Posterior vena cava (tissue), 2 donors: ENCODE data around the gene DLG1. TPM values are rescaled to one million over a fixed set of nuclear protein-coding genes. Genes with fewer than 3 reads are reported as not detected.

Source experiments
- DNase-seq: peaks from one replicate; pipeline ENCODE4 v3.0.0-alpha.2; 2020; ENCODE audit warnings: low spot score
- intact Hi-C, 2 donors: fragments of 100-400 bp; cut with DNase I; formaldehyde crosslinking; loops; one replicate each; pipeline versions ENCODE4 v1.14.1 to v1.14.2; 2022 to 2023
- total RNA-seq, 2 donors: library from RNA; stranded (reverse); fragmentation: NEBNext Ultra II Directional; extraction: Animal tissue kit (Norgen Biotek cat#: 25700); gene quantifications; one replicate each; pipeline ENCODE4 v1.2.1, GENCODE V29; 2021
- donor health status: DM: yes; HTN: yes; CAD: no.
- donor health status: DM: yes; HTN: yes; CAD: no.

The DLG1 gene
- total RNA-seq, 2 donors from 2014 or later = 67.9 to 70.3 TPM

- DNase-seq = no peak
- intact Hi-C loops = no loop called here
Measured at GRCh38 chr3:197155046-197155445, 143.4 kb downstream of the DLG1 start.

DNA sequence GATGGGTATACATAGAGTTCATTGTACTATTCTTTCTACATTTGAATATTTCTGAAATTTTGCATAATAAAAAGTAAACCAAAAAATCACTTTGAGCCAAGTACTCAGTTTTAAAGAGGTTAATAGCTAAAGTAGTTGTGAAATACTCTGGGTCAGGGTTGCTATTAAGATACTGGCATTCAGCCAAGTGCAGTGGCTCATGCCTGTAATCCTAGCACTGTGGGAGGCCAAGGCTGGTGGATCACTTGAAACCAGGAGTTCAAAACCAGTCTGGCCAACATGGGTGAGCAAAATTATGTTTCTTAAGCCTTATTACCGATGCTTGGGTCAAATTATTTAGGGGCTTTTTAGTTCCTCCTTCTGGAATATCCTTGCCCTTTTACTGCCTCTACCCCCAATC, 146.8 kb downstream of the DLG1 start:
- intact Hi-C loops = no loop called here
- no peak for DNase-seq

- intact Hi-C loops = no loop called here
- no peak for DNase-seq
Measured at GRCh38 chr3:197149528-197149927, 148.9 kb downstream of the DLG1 start.

DNA sequence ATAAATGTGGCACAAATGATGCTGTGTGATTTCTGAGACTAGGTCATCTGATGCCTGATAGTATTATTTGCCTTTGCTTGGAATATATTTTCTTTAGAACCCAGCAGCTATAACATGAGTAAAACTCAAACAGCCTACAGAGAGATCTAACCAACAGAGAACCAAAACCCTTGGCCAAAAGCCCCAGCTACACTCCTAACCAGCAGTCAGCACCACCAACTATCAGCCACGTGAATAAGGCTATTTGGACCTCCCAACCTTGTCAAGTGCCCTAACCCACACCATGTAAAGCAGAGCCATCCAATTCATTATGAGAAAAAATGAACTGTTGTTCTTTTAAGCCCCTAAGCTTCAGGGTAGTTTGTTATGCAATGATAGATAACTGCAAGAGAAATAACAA, 154.2 kb downstream of the DLG1 start:
- no peak for DNase-seq

DNA sequence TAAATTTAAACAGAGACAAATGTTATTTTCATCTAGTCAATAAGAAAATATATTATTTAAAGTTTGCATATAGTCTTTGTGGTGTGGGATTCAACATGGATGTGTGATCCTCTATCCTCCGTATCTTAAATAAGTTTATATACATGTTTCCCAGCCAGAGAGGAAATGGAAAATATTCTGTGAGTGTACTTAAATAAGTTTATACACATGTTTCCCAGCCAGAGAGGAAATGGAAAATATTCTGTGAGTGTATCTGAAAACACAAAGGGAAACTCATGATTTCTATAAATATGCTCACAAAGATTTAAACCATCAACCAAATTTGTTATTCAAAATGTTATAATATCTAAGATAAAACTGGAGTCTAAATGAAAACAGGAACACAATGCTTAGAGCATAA, 158.8 kb downstream of the DLG1 start:
- intact Hi-C loops = no loop called here
- DNase-seq = no peak

More for the DNA sequence above, 154.2 kb downstream of the DLG1 start:
- intact Hi-C loops = loop anchor here in 1 of 2 donors (5.0 kb wide), 1 partner anchor 1432 kb away; no protein-coding TSS in a partner anchor

DNA sequence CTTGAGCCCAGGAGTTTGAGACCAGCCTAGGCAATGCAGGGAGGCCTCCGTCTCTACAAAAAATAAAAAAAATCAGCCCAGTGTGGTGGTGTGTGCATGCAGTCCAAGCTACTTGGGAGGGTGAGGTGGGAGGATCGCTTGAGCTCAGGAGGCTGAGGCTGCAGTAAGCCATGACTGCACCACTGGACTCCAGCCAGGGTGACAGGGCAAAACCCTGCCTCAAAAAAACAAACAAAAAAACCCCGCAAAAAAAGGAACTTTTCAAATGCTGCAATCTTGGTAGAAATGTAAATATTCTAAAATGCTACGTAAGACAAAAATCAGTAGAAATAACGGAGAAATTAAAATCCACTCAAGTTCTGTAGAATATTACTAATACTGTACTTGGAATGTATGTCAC, 160.7 kb downstream of the DLG1 start:
- DNase-seq = peak; percentile 86
- intact Hi-C loops = no loop called here

DNA sequence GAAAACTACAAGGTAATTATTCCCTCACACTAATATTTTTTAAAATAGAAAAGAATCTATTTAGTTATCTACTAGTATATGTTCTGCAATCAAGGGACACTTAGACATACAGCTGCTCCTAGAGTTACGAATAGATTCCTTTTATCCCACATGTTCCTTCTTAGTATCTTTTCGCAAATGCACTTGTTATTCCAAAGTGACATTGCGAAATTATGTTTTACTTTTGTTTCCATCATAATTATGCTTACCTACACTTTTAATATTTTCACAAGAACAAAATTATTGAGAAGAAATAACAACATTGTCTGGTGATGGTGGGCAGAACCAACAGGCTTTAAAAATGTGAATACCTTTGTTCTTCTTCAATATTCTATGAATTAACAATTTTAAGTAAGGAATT, 161.7 kb downstream of the DLG1 start:
- no peak for DNase-seq
- intact Hi-C loops = no loop called here

- no peak for DNase-seq
- intact Hi-C loops = no loop called here
Measured at GRCh38 chr3:197135212-197135611, 163.2 kb downstream of the DLG1 start.

GRCh38 chr3:197132916-197133530, 165.4 kb downstream of the DLG1 start:
- intact Hi-C loops = no loop called here
- no peak for DNase-seq

DNA sequence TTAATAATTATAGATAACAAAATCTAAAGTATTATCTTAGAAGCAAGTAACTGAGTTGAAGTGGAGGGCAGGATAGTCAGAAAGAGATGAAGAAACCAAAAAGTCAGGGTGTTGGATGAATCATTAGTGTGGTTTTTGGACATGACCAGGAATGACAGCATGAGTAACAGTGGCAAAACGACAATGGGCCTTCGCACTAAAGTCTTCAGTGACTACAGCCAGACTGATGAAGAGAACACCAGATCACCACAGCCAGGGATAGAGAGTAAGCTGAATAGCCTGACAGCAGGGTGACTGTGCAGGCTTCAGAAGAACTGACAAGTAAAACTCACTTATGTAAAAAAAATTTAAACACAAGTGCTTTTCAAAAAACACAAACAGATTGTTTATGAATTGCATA, 172.8 kb downstream of the DLG1 start:
- intact Hi-C loops = no loop called here
- DNase-seq = no peak

- intact Hi-C loops = no loop called here
Measured at GRCh38 chr3:197124713-197125112, 173.7 kb downstream of the DLG1 start.

GRCh38 chr3:197122394-197122793, 176.0 kb downstream of the DLG1 start:
- intact Hi-C loops = no loop called here
- DNase-seq = no peak

More at GRCh38 chr3:197124713-197125112, 173.7 kb downstream of the DLG1 start:
- DNase-seq = no peak

GRCh38 chr3:197117114-197117513, 181.3 kb downstream of the DLG1 start:
- no peak for DNase-seq
- intact Hi-C loops = no loop called here

DNA sequence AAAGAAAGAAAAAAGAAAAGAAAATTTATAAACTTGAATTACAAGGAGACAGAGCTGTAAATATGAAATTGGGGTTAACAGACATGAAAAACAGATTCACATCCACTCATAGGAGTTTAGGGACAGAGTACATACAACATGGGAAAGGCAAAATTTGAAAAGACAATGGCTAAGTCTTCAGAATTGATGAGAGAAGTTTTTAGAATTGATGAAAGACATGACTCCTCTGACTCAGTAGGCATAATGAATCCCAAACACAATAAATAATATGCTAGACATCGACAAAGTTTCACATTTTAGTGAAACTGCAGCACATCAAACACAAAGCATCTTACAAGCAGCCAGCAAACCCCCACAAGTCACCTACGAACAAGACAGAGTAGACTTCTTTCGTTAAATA, 184.4 kb downstream of the DLG1 start:
- no peak for DNase-seq
- intact Hi-C loops = no loop called here

DNA sequence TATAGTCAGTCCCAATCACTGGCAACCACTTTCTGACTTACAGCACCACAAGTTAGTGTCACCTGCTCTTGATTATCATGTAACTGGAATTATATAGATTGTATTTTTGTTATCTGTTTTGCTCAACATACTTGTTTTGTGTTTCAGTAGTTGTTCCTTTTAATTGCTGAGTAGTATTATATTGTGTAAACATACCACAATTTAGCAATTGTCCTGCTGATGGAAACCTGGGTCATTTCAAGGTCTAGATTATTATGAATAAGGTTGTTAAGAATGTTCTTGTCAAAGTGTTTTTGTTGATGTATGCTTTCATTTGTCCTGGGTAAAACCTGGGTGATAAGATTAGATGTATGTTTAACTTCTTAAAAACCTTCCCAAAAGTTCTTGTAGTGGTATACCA, 186.7 kb downstream of the DLG1 start:
- intact Hi-C loops = no loop called here
- DNase-seq = no peak

DNA sequence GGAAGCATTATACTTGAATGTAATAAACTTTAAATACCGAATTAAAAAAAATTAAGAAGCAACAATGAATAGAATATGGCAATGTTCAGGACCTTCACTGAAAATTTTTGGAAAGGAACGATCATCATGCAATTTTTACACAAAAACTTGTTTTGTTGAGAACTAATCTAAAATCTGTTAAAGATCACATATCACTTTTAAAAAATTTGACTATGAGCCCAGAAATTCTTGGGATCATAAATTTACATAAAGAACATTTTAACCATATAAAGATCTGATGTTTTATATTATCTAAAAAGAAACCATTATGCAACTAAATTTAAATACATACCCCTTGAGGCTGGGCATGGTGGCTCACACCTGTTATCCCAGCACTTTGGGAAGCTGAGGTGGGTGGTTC, 192.6 kb downstream of the DLG1 start:
- DNase-seq = no peak
- intact Hi-C loops = loop anchor here in 1 of 2 donors (10.0 kb wide), 1 partner anchor 159 kb away; no protein-coding TSS in a partner anchor

- intact Hi-C loops = loop anchor here in 1 of 2 donors (10.0 kb wide), 1 partner anchor 160 kb away; no protein-coding TSS in a partner anchor
- no peak for DNase-seq
Measured at GRCh38 chr3:197104738-197105137, 193.7 kb downstream of the DLG1 start.

- no peak for DNase-seq
- intact Hi-C loops = loop anchor here in 1 of 2 donors (10.0 kb wide), 1 partner anchor 161 kb away; no protein-coding TSS in a partner anchor
Measured at GRCh38 chr3:197103766-197104165, 194.6 kb downstream of the DLG1 start.

DNA sequence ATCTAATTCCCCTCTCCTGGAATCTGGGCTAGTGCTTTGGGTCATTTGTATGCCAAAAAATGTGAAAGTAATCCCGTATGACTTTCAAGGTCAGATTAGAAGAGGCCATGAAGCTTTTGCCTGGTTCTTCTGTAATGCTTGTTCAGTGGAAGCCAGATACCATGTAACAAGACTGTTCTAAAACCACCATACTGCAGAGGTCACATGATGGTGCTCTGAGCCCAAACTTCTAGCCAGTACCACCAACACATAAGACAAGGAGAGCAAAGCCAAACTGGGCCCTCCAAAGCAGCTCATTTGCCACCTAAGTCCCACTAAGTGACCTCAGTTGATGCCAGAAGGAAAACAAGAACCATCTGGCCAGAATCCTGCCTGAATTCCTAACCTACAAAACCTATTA, 204.5 kb downstream of the DLG1 start:
- no peak for DNase-seq
- intact Hi-C loops = no loop called here

GRCh38 chr3:197088370-197088769, 210.0 kb downstream of the DLG1 start:
- intact Hi-C loops = no loop called here
- DNase-seq = no peak

DNA sequence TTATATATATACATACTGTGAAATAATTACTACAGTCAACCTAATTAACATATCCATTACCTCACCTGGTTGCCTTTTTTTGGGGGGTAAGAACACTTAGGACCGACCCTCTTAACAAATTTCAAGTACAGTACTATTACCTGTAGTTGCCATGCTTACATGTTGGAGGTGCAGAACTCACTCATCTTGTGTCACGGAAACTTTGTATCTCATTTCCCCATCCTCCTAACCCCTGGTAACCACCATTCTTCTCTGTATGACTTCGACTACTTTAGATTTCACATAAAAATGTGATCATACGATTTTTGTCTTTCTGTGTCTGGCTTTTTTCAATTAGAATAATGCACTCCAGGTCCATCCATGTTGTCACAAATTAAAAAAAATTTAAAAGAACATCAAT, 213.3 kb downstream of the DLG1 start:
- intact Hi-C loops = no loop called here
- DNase-seq = no peak

DNA sequence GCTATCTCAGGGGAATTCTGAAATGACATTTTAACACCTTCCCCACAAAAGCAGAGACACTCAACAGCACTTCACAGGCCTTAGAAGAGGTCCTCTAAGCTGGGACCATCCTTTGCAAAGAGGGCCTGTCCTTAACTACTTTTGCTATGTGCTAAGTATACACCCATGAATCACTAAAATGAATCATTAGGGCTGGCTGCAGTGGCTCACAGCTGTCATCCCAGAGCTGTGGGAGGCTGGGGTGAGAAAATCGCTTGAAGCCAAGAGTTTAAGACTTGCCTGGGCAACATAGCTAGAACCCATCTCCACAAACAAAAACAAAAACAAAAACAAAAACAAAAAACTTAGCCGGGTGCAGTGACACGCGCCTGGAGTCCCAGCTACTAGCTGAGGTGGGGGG, 214.9 kb downstream of the DLG1 start:
- intact Hi-C loops = no loop called here
- DNase-seq = no peak
